OCI-LY3 (cell line): ENCODE data around the gene SLC35F3.

Source experiments
- H2AFZ ChIP-seq: fragments of 200-600, 300-600 bp; shearing (Covaris generic); 2 replicates; pipeline ENCODE4 v1.6.0; 2014; ENCODE audit warnings: antibody characterized with exemption, low read depth, low read length
- H3K27ac ChIP-seq: fragments of 200-600, 300-600 bp; sonication (generic); 2 replicates; pipeline ENCODE4 v1.5.1; 2014; ENCODE audit warnings: mild to moderate bottlenecking, low read length, moderate library complexity, mixed read lengths
- H3K27me3 ChIP-seq: fragments of 200-600, 300-600 bp; sonication (generic); 2 replicates; pipeline ENCODE4 v1.6.1; 2014; ENCODE audit warnings: low read depth, low read length, mixed read lengths
- H3K36me3 ChIP-seq: fragments of 200-600, 300-600 bp; sonication (generic); replicated peaks from 2 replicates; pipeline ENCODE3; 2014; ENCODE audit warnings: low read depth, low read length, mixed read lengths
- H3K4me1 ChIP-seq: fragments of 300-600, 200-600 bp; sonication (generic); 2 replicates; pipeline ENCODE4 v1.6.1; 2014; ENCODE audit warnings: low read length, mixed read lengths
- H3K4me2 ChIP-seq: fragments of 200-600, 300-600 bp; sonication (generic); 2 replicates; pipeline ENCODE4 v1.6.1; 2014; ENCODE audit warnings: low read length, mixed read lengths
- H3K4me3 ChIP-seq: fragments of 300-600, 200-600 bp; sonication (generic); 2 replicates; pipeline ENCODE4 v1.5.1; 2014; ENCODE audit warnings: antibody characterized with exemption, mild to moderate bottlenecking, low read length, moderate library complexity
- H3K79me2 ChIP-seq: fragments of 300-600, 200-600 bp; shearing (Covaris generic); 2 replicates; pipeline ENCODE4 v1.6.1; 2014; ENCODE audit warnings: mild to moderate bottlenecking, low read length, mixed read lengths
- H3K9ac ChIP-seq: fragments of 300-600, 200-600 bp; shearing (Covaris generic); 2 replicates; pipeline ENCODE4 v1.6.0; 2014; ENCODE audit warnings: mild to moderate bottlenecking, low read length, moderate library complexity
- H3K9me3 ChIP-seq: fragments of 200-600, 300-600 bp; shearing (Covaris generic); 2 replicates; pipeline ENCODE4 v1.6.1; 2014; ENCODE audit warnings: low read length, mixed read lengths; ENCODE audit not compliant: insufficient read depth
- H4K20me1 ChIP-seq: fragments of 200-600, 300-600 bp; sonication (generic); 2 replicates; pipeline ENCODE4 v1.6.1; 2016; ENCODE audit warnings: low read length, mixed read lengths; ENCODE audit not compliant: insufficient read depth
- EZH2phosphoT487 ChIP-seq: fragments of 200-600 bp; shearing (Covaris generic); IDR thresholded peaks from 2 replicates; pipeline ENCODE4 v1.6.1; 2018; ENCODE audit warnings: antibody characterized with exemption, mixed run types, low read depth
- TF ChIP-seq, protein P1 (sequence below): fragments of 200-600, 300-600 bp; sonication (generic); IDR thresholded peaks from 2 replicates; pipeline ENCODE4 v1.5.1; 2014; ENCODE audit warnings: antibody characterized with exemption, low read length, low read depth

The SLC35F3 gene

DNA sequence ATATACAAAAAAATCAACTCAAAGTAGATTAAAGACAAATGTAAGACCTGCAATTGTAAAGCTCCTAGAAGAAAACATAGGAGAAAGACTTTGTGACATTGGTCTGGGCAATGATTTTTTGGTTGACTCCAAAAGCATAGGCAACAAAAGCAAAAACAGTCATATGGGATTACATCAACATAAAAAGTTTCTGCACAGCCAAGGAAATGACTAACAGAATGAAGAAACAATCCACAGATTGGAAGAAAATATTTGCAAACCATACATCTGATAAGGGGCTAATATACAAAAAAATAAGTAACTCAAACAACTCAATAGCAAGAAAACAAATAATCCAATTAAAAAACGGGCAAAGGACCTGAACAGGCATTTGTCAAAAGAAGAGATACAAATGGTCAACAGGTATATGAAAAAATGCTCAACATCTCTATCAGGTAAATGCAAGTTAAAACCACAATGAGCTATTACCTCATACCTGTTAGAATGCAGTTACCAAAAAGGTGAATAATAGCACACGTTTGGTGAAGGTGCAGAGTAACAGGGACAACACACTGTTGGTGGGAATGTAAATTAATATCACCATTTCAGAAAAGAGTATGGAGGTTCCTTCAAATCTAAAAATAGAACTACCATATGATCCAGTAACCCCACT, 295.1 kb downstream of the SLC35F3 start:
- H3K4me1 ChIP-seq = peaks cover 3% of the 10 kb centered on the region; the same call in 1 of the 2 replicates
- H2AFZ ChIP-seq = no peak overlapping the region
- no peaks in the 10 kb centered on the region for H3K36me3 ChIP-seq
- TF ChIP-seq EZH2phosphoT487 = no peak
- TF ChIP-seq, protein P1, sequence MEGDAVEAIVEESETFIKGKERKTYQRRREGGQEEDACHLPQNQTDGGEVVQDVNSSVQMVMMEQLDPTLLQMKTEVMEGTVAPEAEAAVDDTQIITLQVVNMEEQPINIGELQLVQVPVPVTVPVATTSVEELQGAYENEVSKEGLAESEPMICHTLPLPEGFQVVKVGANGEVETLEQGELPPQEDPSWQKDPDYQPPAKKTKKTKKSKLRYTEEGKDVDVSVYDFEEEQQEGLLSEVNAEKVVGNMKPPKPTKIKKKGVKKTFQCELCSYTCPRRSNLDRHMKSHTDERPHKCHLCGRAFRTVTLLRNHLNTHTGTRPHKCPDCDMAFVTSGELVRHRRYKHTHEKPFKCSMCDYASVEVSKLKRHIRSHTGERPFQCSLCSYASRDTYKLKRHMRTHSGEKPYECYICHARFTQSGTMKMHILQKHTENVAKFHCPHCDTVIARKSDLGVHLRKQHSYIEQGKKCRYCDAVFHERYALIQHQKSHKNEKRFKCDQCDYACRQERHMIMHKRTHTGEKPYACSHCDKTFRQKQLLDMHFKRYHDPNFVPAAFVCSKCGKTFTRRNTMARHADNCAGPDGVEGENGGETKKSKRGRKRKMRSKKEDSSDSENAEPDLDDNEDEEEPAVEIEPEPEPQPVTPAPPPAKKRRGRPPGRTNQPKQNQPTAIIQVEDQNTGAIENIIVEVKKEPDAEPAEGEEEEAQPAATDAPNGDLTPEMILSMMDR = no peak
- H3K27ac ChIP-seq = no peak overlapping the region
- H3K4me3 ChIP-seq = no peak overlapping the region
- H3K9ac ChIP-seq = no peak overlapping the region
- peaks cover 41% of the 10 kb centered on the region for H3K27me3 ChIP-seq
- no peaks in the 10 kb centered on the region for H4K20me1 ChIP-seq
- H3K79me2 ChIP-seq = no peaks in the 10 kb centered on the region
- no peak overlapping the region for H3K4me2 ChIP-seq
- no peaks in the 10 kb centered on the region for H3K9me3 ChIP-seq

DNA sequence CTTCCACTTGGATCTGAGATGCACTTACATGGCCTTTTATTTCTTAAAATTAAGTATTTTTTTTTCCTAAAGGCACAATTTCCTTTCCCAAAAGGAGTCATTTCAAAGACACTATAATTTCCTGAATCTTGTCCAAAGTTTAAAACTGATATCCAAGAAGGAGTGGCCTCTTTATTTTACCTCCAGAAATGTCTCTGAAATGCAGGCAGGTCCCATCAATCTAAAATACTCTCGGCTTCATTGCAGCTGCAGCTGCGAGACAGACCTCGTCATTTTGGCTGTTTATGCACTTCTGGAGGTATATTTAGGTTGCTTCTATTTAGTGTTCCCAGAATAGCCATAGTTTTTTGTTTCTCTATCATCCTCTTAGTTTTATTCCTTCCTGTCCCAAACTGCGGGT, 296.1 kb downstream of the SLC35F3 start:
- Histone ChIP-seq H3K79me2 (no peaks in the 10 kb centered on the region), H3K9me3 (no peaks in the 10 kb centered on the region), H3K9ac (no peak overlapping the region), H2AFZ (no peak overlapping the region), H4K20me1 (no peaks in the 10 kb centered on the region), H3K27ac (no peak overlapping the region), H3K4me3 (no peak overlapping the region), H3K4me1 (peaks cover 3% of the 10 kb centered on the region; the same call in 1 of the 2 replicates), H3K4me2 (no peak overlapping the region), H3K36me3 (no peaks in the 10 kb centered on the region), H3K27me3 (peaks cover 38% of the 10 kb centered on the region)
- no peak for TF ChIP-seq EZH2phosphoT487
- TF ChIP-seq, protein P1 = no peak

DNA sequence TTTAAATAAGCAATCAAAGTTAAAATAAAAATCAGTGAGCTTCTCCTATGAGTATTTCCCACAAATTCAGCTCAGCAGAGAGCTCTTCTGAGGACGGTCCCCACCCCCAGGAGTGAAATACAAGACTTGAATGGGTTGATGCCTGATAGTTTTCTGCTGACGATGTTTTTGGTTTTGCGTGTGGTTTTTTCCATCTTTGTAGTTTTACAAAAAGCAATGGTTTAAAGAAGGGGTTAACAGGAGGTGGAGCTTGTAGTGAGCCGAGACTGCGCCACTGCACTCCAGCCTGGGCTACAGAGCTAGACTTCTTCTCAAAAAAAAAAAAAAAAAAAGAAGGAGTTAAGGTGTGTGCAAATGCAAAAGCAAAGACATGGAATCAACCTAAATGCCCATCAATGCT, 297.1 kb downstream of the SLC35F3 start:
- Histone ChIP-seq H3K36me3 (no peaks in the 10 kb centered on the region), H3K27ac (no peak overlapping the region), H3K27me3 (peaks cover 34% of the 10 kb centered on the region), H2AFZ (no peak overlapping the region), H3K4me3 (no peak overlapping the region), H3K9me3 (no peaks in the 10 kb centered on the region), H3K4me2 (no peak overlapping the region), H3K9ac (no peak overlapping the region), H3K79me2 (no peaks in the 10 kb centered on the region), H4K20me1 (no peaks in the 10 kb centered on the region), H3K4me1 (peaks cover 3% of the 10 kb centered on the region; the same call in 1 of the 2 replicates)
- TF ChIP-seq, protein P1 = no peak
- no peak for TF ChIP-seq EZH2phosphoT487

DNA sequence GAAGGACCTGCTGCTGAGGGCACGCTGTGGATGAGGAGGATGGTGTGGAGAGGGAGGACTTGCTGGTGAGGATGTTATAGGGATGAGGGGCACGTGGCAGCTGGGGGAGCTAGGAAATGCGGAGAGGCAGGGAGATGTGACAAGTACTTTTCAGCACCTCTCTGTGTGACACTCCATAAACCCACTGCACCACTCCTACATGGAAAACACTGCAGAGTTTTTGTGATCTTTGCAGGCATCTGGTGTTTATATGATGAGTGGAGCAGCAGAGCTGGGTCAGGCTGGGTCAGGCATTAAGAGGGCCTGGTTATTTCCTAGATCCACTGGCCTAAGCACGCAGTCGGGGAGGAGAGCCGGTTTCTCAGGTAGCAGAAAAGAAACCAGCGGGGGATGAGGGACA, 301.5 kb downstream of the SLC35F3 start:
- TF ChIP-seq, protein P1 = no peak
- no peak for TF ChIP-seq EZH2phosphoT487
- Histone ChIP-seq H4K20me1 (no peaks in the 10 kb centered on the region), H3K9me3 (no peaks in the 10 kb centered on the region), H3K4me2 (no peak overlapping the region), H3K36me3 (no peaks in the 10 kb centered on the region), H3K4me3 (no peak overlapping the region), H3K27me3 (0 out of 2 replicates have a peak, but pooled peaks cover 9% of the 10 kb centered on the region), H3K4me1 (no peaks in the 10 kb centered on the region), H3K79me2 (no peaks in the 10 kb centered on the region), H3K27ac (no peak overlapping the region), H3K9ac (no peak overlapping the region), H2AFZ (no peak overlapping the region)
